Heart left ventricle (tissue), 16 donors: ENCODE data around the gene MEN1. TPM values are rescaled to one million over a fixed set of nuclear protein-coding genes. Genes with fewer than 3 reads are reported as not detected.

Source experiments
- ATAC-seq, 4 donors: fragments of 200-7000 bp; cut with Tn5 transposase; one replicate each; pipeline ENCODE4 v1.9.1; 2020 to 2022; ENCODE audit warnings: moderate library complexity in 4 of 4, mild to moderate bottlenecking in 3 of 4, moderate number of reproducible peaks in 1 of 4
- DNase-seq, 5 donors: peaks; one replicate each; pipeline ENCODE4 v3.0.0-alpha.2; 2020
- H3K27ac ChIP-seq, 12 donors: fragments of 200-600 bp; sonication (generic) in 4 of 12; one replicate each; pipeline versions ENCODE4 v1.5.0 to v1.8.0; 2016 to 2022; ENCODE audit warnings: mild to moderate bottlenecking in 2 of 12
- H3K27me3 ChIP-seq, 9 donors: fragments of 200-600 bp; sonication (generic) in 2 of 9; one replicate each; pipeline versions ENCODE4 v1.5.1 to v1.8.0; 2016 to 2022; ENCODE audit warnings: mild to moderate bottlenecking in 3 of 9
- H3K36me3 ChIP-seq, 9 donors: fragments of 200-600 bp; sonication (generic) in 2 of 9; one replicate each; pipeline versions ENCODE4 v1.5.0 to v1.8.0; 2018 to 2022; ENCODE audit warnings: mild to moderate bottlenecking in 2 of 9
- H3K4me1 ChIP-seq, 12 donors: fragments of 200-600 bp; sonication (generic) in 4 of 12; one replicate each; pipeline versions ENCODE4 v1.5.0 to v1.8.0; 2016 to 2022; ENCODE audit warnings: mild to moderate bottlenecking in 3 of 12
- H3K4me3 ChIP-seq, 12 donors: fragments of 200-600 bp; sonication (generic) in 4 of 12; one replicate each; pipeline versions ENCODE4 v1.5.0 to v1.8.0; 2017 to 2022; ENCODE audit warnings: mild to moderate bottlenecking in 9 of 12, moderate library complexity in 4 of 12
- H3K9me3 ChIP-seq, 12 donors: fragments of 200-600 bp; sonication (generic) in 4 of 12; one replicate each; pipeline versions ENCODE4 v1.5.0 to v1.8.0; 2016 to 2022; ENCODE audit warnings: mild to moderate bottlenecking in 1 of 12
- CTCF ChIP-seq, 12 donors: fragments of 200-600 bp; sonication (generic) in 4 of 12; IDR thresholded peaks; one replicate each; pipeline versions ENCODE4 v1.5.0 to v1.8.0; 2018 to 2022; ENCODE audit warnings: antibody characterized with exemption in 12 of 12, mild to moderate bottlenecking in 5 of 12
- POLR2A ChIP-seq, 2 donors: fragments of 450-650 bp; IDR thresholded peaks; one replicate each; pipeline ENCODE4 v1.6.1; 2017; ENCODE audit warnings: antibody characterized with exemption in 2 of 2, mild to moderate bottlenecking in 2 of 2, moderate library complexity in 2 of 2
- whole genome bisulfite sequencing, 4 donors: extraction: QIAGEN DNeasy Blood & Tissue Kit in 2 of 4; methylation state at CpG; one replicate each; pipeline versions ENCODE4 v1.1.5 to v1.1.7; 2013 to 2018; 5-methylcytosine and 5-hydroxymethylcytosine counted together
- intact Hi-C, 10 donors: fragments of 100-400 bp; cut with DNase I; formaldehyde crosslinking; loops; one replicate each; pipeline versions ENCODE4 v1.11.1 to v1.14.2; 2022
- polyA plus RNA-seq, 2 donors: library from polyadenylated mRNA; stranded (reverse); fragments of 200-250 nt; gene quantifications; one replicate each; pipeline ENCODE4 v1.2.3, GENCODE V29; 2013
- total RNA-seq, 9 donors: library from RNA; depleted of rRNA in 2 of 9; stranded (reverse); fragments of >200 nt in 2 of 9; fragmentation: NEBNext Ultra II Directional in 3 of 9; extraction: Animal tissue kit (Norgen Biotek cat#: 25700) in 3 of 9; gene quantifications; one replicate each; pipeline versions ENCODE4 v1.1.0 to v1.2.4, GENCODE V29; 2016 to 2023
- donor health status: ischemic (EF 13 %, LVEDD 7.1; RV severe dilation, severe dysfunction).
- donor health status: healthy with polysubstance abuse.
- donor health status: DM: no; HTN: yes; CAD: no.
- donor health status: DM: no; HTN: no; CAD: no.
- donor health status: ischemic (EF 25% LVEDD 6.9; RV normal size, moderate dysfunction).
- donor health status: ischemic (EF 25% LVEDD 5.7; RV mildly dilated, moderate dysfunction).
- donor health status: healthy.
- donor health status: DM: yes; HTN: yes; CAD: no.
- donor health status: ischemic (EF 35%, LVEDD 5.7; RV mildly dilated, moderate dysfunction).
- donor health status: nonischemic (EF 11% LVEDD 7.7; RV severe dilation, severe dysfunction).
- donor health status: DM: yes; HTN: yes; CAD: no.
- donor health status: PGD.
- donor health status: ischemic (EF 29% LVEDD 5.4; RV normal size, mild dysfunction).
- donor health status: nonischemic (EF 23%, LVEDD 6.1; RV moderate dilation, normal function).

The MEN1 gene
- total and polyA plus RNA-seq, 11 donors: 6.6 to 15.2 (median 9.0) TPM

- peak in 1 of 5 donors; percentile 14 for DNase-seq
- ATAC-seq: no peak
- 89 to 98% (median 95%) methylated on average over 16 to 25 of the region's 25 CpGs for WGBS, 4 donors
These were observed 19.9 kb downstream of the MEN1 start for GRCh38 chr11:64790205-64791095.

GRCh38 chr11:64789331-64790204, 20.8 kb downstream of the MEN1 start:
- Histone ChIP-seq H3K27ac (no peak overlapping the region), H3K36me3 (peaks cover 0 to 39% (median 15%) of the 10 kb centered on the region in 9 donors), H3K4me1 (peaks cover 0 to 16% (median 5%) of the 10 kb centered on the region in 12 donors), H3K27me3 (no peaks in the 10 kb centered on the region), H3K4me3 (no peak overlapping the region), H3K9me3 (no peaks in the 10 kb centered on the region)
- ATAC-seq (no peak), DNase-seq (peak in 1 of 5 donors; percentile 11)
- no peak for TF ChIP-seq CTCF (IDR thresholded peaks at IDR 0.05)
- no peak for TF ChIP-seq POLR2A (IDR thresholded peaks at IDR 0.05)
- intact Hi-C loops: loop anchor here in 2 of 10 donors (5.0 kb wide), 1 partner anchor 103 kb away; no protein-coding TSS in a partner anchor
- 92 to 96% (median 95%) methylated on average over 10 to 15 of the region's 15 CpGs for WGBS, 4 donors

More at GRCh38 chr11:64790205-64791095, 19.9 kb downstream of the MEN1 start:
- peaks cover 0 to 16% (median 5%) of the 10 kb centered on the region in 12 donors for H3K4me1 ChIP-seq
- intact Hi-C loops: loop anchor here in 1 of 10 donors (5.0 kb wide), 1 partner anchor 102 kb away; no protein-coding TSS in a partner anchor
- TF ChIP-seq CTCF (IDR thresholded peaks at IDR 0.05): no peak
- TF ChIP-seq POLR2A (IDR thresholded peaks at IDR 0.05): no peak
- no peak overlapping the region for H3K4me3 ChIP-seq
- peaks cover 0 to 39% (median 15%) of the 10 kb centered on the region in 9 donors for H3K36me3 ChIP-seq
- H3K27ac ChIP-seq: no peak overlapping the region
- H3K27me3 ChIP-seq: no peaks in the 10 kb centered on the region
- H3K9me3 ChIP-seq: no peaks in the 10 kb centered on the region

DNA sequence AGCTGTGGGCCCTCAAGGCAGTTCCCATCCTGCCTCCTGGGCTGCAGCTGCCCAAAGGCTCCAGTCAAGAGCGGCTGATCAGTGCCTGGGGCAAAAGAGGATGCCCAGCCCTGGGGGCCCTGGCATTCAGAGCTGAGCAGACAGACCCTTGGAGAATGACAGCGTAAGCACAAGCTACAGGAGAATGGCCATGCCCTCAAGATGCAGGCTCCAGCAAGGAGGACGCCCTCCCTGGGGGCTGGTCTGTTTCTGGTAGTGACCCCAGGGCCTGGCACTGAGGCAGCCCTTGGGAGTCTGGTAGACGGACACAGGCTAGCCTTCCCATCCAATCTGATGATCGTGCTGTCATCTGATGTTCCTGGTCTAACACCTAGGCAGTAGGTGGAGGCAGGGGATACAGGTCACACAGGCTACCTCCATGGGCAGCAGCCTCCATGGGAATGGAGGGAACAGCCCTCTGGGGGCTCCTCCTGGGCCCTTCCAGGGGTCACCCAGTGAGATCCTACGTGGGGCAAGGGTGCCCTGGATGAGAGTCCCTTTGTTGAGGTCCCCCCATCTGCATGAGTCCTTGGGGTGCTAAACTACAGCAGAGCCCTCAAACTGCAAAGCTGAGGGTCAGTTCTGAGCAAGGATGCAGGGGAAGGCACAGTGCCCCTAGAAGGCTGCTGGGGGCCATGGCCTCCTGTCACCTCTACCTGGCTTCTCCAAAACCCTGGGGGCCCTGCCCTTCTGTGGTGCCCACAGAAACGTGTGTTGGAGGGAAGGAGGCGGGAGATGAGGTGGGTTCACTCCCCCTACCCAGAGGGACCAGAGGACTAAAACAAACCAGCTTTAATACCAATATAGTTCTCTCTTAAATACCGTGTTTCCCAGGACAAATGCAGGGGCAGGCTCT, 21.8 kb downstream of the MEN1 start:
- no peaks in the 10 kb centered on the region for H3K27me3 ChIP-seq
- no peak for TF ChIP-seq POLR2A (IDR thresholded peaks at IDR 0.05)
- TF ChIP-seq CTCF (IDR thresholded peaks at IDR 0.05): no peak
- H3K36me3 ChIP-seq: peaks cover 0 to 39% (median 15%) of the 10 kb centered on the region in 9 donors
- H3K27ac ChIP-seq: no peak overlapping the region
- H3K4me1 ChIP-seq: peaks cover 0 to 6% (median 4%) of the 10 kb centered on the region in 12 donors
- ATAC-seq (no peak), DNase-seq (no peak)
- no peaks in the 10 kb centered on the region for H3K9me3 ChIP-seq
- intact Hi-C loops: loop anchor here in 1 of 10 donors (5.0 kb wide), 1 partner anchor 104 kb away; no protein-coding TSS in a partner anchor
- WGBS, 4 donors: 84 to 91% (median 85%) methylated on average over 6 to 9 of the region's 9 CpGs
- no peak overlapping the region for H3K4me3 ChIP-seq
